Type B pancreatic cell (in vitro differentiated cells): ENCODE data around the gene APBA1. TPM values are rescaled to one million over a fixed set of nuclear protein-coding genes. Genes with fewer than 3 reads are reported as not detected.

Experiments
- DNase-seq: peaks from one replicate; pipeline ENCODE4 v3.0.0; 2021; ENCODE audit warnings: mixed read lengths; ENCODE audit not compliant: unreplicated experiment; ENCODE audit errors: extremely low spot score
- H3K27ac Mint-ChIP-seq: 2 replicates; pipeline ENCODE4 v1.8.0; 2021; ENCODE audit warnings: mild to moderate bottlenecking, mixed read lengths
- H3K27me3 Mint-ChIP-seq: 2 replicates; pipeline ENCODE4 v1.8.0; 2021; ENCODE audit warnings: mixed read lengths
- H3K36me3 Mint-ChIP-seq: 2 replicates; pipeline ENCODE4 v1.8.0; 2021; ENCODE audit warnings: mixed read lengths
- H3K4me1 Mint-ChIP-seq: one replicate; pipeline ENCODE4 v1.8.0; 2021; ENCODE audit warnings: mixed read lengths; ENCODE audit not compliant: unreplicated experiment
- H3K4me3 Mint-ChIP-seq: 2 replicates; pipeline ENCODE4 v1.8.0; 2021; ENCODE audit warnings: mild to moderate bottlenecking, mixed read lengths
- H3K9me3 Mint-ChIP-seq: 2 replicates; pipeline ENCODE4 v1.8.0; 2021; ENCODE audit warnings: mixed read lengths
- CTCF ChIP-seq: fragments of 200-600 bp; sonication (generic); conservative IDR thresholded peaks from 2 replicates; pipeline ENCODE4 v1.5.0; 2021; ENCODE audit warnings: antibody characterized with exemption, mild to moderate bottlenecking
- total RNA-seq: library from RNA; stranded (reverse); gene quantifications from 2 replicates; pipeline ENCODE4 v1.2.1, GENCODE V29; 2021; ENCODE audit warnings: low replicate concordance

The APBA1 gene
- total RNA-seq, 1 donor from 2014 or later = 6.3 TPM

GRCh38 chr9:69463497-69464068 is 208.6 kb downstream of the APBA1 start:
- H3K9me3 Mint-ChIP-seq = no peaks in the 10 kb centered on the region
- no peaks in the 10 kb centered on the region for H3K27me3 Mint-ChIP-seq
- H3K36me3 Mint-ChIP-seq = no peaks in the 10 kb centered on the region
- TF ChIP-seq CTCF = no peak
- H3K27ac Mint-ChIP-seq = no peak overlapping the region
- peaks cover 3% of the 10 kb centered on the region for H3K4me1 Mint-ChIP-seq
- no peak for DNase-seq
- H3K4me3 Mint-ChIP-seq = no peak overlapping the region

- Mint-ChIP-seq H3K9me3 (peaks cover 4% of the 10 kb centered on the region), H3K27me3 (no peaks in the 10 kb centered on the region), H3K4me1 (peaks cover 3% of the 10 kb centered on the region), H3K36me3 (no peaks in the 10 kb centered on the region), H3K4me3 (no peak overlapping the region), H3K27ac (no peak overlapping the region)
- DNase-seq = no peak
- TF ChIP-seq CTCF = no peak
These were observed 209.8 kb downstream of the APBA1 start for GRCh38 chr9:69462394-69462793.

GRCh38 chr9:69461103-69461887 is 210.9 kb downstream of the APBA1 start:
- peaks cover 3% of the 10 kb centered on the region for H3K27me3 Mint-ChIP-seq
- no peak overlapping the region for H3K4me3 Mint-ChIP-seq

GRCh38 chr9:69460012-69460411 is 212.2 kb downstream of the APBA1 start:
- no peak for DNase-seq
- peaks cover 4% of the 10 kb centered on the region for H3K36me3 Mint-ChIP-seq
- no peak for TF ChIP-seq CTCF
- H3K9me3 Mint-ChIP-seq = peaks cover 4% of the 10 kb centered on the region
- H3K27ac Mint-ChIP-seq = no peak overlapping the region
- no peak overlapping the region for H3K4me3 Mint-ChIP-seq
- H3K27me3 Mint-ChIP-seq = peaks cover 3% of the 10 kb centered on the region
- peaks cover 3% of the 10 kb centered on the region for H3K4me1 Mint-ChIP-seq

More at GRCh38 chr9:69461103-69461887, 210.9 kb downstream of the APBA1 start:
- Mint-ChIP-seq H3K27ac (no peak overlapping the region), H3K9me3 (peaks cover 4% of the 10 kb centered on the region), H3K4me1 (peaks cover 3% of the 10 kb centered on the region), H3K36me3 (no peaks in the 10 kb centered on the region)
- no peak for DNase-seq
- no peak for TF ChIP-seq CTCF

- Mint-ChIP-seq H3K27me3 (peaks cover 3% of the 10 kb centered on the region), H3K36me3 (peaks cover 4% of the 10 kb centered on the region), H3K4me1 (no peaks in the 10 kb centered on the region), H3K9me3 (peaks cover 4% of the 10 kb centered on the region), H3K27ac (no peak overlapping the region), H3K4me3 (no peak overlapping the region)
- no peak for TF ChIP-seq CTCF
- no peak for DNase-seq
These were observed 214.0 kb downstream of the APBA1 start for GRCh38 chr9:69458176-69458575.
